Stomach (tissue), 9 donors: ENCODE results near the gene MYB. TPM values are rescaled to one million over a fixed set of nuclear protein-coding genes. Genes with fewer than 3 reads are reported as not detected.

Experiments used
- DNase-seq, 2 donors: peaks; one replicate each; pipeline versions ENCODE4 v3.0.0 to v3.0.0-alpha.2; 2013 to 2019
- H3K27ac ChIP-seq, 5 donors: fragments of 200-600 bp in 4 of 5; sonication (generic) in 4 of 5; one replicate each; pipeline ENCODE4 v1.5.1; 2013 to 2019; ENCODE audit warnings: mild to moderate bottlenecking in 1 of 5, moderate library complexity in 1 of 5
- H3K27me3 ChIP-seq, 3 donors: fragments of 200-600 bp; sonication (generic); one replicate each; pipeline ENCODE4 v1.5.1; 2017 to 2019; ENCODE audit warnings: mixed run types in 1 of 3
- H3K36me3 ChIP-seq, 4 donors: fragments of 200-600 bp; sonication (generic); 1 replicate in 3 of 4; 2 replicates in 1 of 4; pipeline ENCODE4 v1.5.1; 2016 to 2019
- H3K4me1 ChIP-seq, 4 donors: fragments of 200-600 bp; sonication (generic); one replicate each; pipeline ENCODE4 v1.5.1; 2016 to 2019
- H3K4me3 ChIP-seq, 4 donors: fragments of 200-600 bp; sonication (generic) in 3 of 4; one replicate each; pipeline ENCODE4 v1.5.1; 2016 to 2019; ENCODE audit warnings: mild to moderate bottlenecking in 1 of 4
- H3K9me3 ChIP-seq, 4 donors: fragments of 200-600 bp; sonication (generic); one replicate each; pipeline ENCODE4 v1.5.1; 2016 to 2019
- CTCF ChIP-seq, 7 experiments: fragments of 450-650 bp in 4 of 7; fragments of 200-600 bp in 3 of 7; sonication (generic) in 3 of 7; IDR thresholded peaks; one replicate each; pipeline ENCODE4 v1.5.1; 2016 to 2019; ENCODE audit warnings: antibody characterized with exemption in 7 of 7, control low read depth in 2 of 7, mild to moderate bottlenecking in 1 of 7
- EP300 ChIP-seq: sonication (generic); formaldehyde crosslinking; IDR thresholded peaks from one replicate; pipeline ENCODE4 v1.6.1; 2017; ENCODE audit warnings: antibody characterized with exemption
- POLR2A ChIP-seq, 4 donors: fragments of 450-650 bp; IDR thresholded peaks; one replicate each; pipeline ENCODE4 v1.6.1; 2016; ENCODE audit warnings: antibody characterized with exemption in 4 of 4, control low read depth in 2 of 4, mild to moderate bottlenecking in 1 of 4, moderate library complexity in 1 of 4
- POLR2AphosphoS5 ChIP-seq, 3 donors: sonication (generic); formaldehyde crosslinking; IDR thresholded peaks; one replicate each; pipeline ENCODE4 v1.6.1; 2016; ENCODE audit warnings: antibody characterized with exemption in 3 of 3
- WGBS, 5 donors: extraction: QIAGEN DNeasy Blood & Tissue Kit in 3 of 5; methylation state at CpG; one replicate each; pipeline versions ENCODE4 v1.1.5 to v1.1.7; 2013 to 2018; 5-methylcytosine and 5-hydroxymethylcytosine counted together
- intact Hi-C: fragments of 100-400 bp; cut with DNase I; formaldehyde crosslinking; loops from one replicate; pipeline ENCODE4 v1.15.1; 2023; ENCODE audit warnings: low total_unique reads
- polyA plus RNA-seq, 3 donors: library from polyadenylated mRNA; stranded (reverse); fragments of 200-250 nt; gene quantifications; one replicate each; pipeline ENCODE4 v1.2.3, GENCODE V29; 2013
- total RNA-seq, 5 donors: library from RNA; depleted of rRNA; stranded (reverse); fragments of >200 nt; gene quantifications; one replicate each; pipeline versions ENCODE4 v1.1.0 to v1.2.3, GENCODE V29; 2014 to 2016
- donor health status: healthy with polysubstance abuse.
- donor health status: Bipolar disorder and iron deficiency.
- donor health status: healthy.

The MYB gene
- total and polyA plus RNA-seq, 8 donors = 0.56 to 118 (median 2.9) TPM; not detected in 2

DNA sequence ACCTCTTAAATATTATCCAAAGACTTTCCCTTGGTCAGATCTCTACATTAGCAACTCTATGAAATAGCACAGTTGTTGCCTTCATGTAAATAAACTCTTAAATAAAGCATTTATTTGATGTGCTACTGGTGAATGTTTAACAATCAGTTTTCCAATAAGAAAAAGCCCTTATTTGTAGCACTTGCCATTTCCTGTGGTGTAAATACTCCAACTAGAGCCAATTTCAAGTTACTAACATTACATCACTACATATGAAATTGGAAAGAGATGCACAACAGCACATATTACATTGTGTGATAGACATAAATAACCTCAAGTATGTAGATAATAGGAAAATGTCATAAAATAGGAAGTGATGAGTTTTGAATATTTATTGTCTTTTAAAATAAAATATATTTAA, 5.0 kb upstream of the MYB start:
- Histone ChIP-seq H3K4me1 (peaks cover 0 to 16% (median 11%) of the 10 kb centered on the region in 4 donors), H3K4me3 (no peak overlapping the region), H3K27ac (no peak overlapping the region), H3K9me3 (no peaks in the 10 kb centered on the region), H3K36me3 (no peaks in the 10 kb centered on the region), H3K27me3 (no peaks in the 10 kb centered on the region)
- intact Hi-C loops = no loop called here
- DNase-seq = no peak
- TF ChIP-seq CTCF (IDR thresholded peaks at IDR 0.05) (no peak), EP300 (no peak), POLR2A (IDR thresholded peaks at IDR 0.05) (no peak)

- no peaks in the 10 kb centered on the region for H3K9me3 ChIP-seq
These were observed 4.6 kb upstream of the MYB start for GRCh38 chr6:135176464-135176863.

DNA sequence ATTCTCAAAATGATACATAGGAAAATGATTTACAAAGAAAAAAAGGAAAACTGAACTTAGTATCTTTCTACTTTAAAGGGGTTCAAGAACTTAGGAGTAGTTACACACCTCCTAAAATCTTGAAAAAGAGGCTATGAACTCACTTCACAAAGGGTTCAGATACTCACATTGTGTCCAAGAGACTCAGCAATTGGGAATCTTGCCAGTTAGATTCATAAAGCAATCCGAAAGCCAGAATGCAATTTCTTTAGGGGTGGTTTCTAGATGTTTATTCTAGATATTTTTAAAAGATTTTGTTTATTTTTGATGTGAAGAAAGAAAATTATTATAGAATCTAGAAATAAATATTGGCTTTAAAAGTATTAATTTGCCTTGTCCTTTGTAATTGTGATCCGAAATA, 1.7 kb upstream of the MYB start:
- DNase-seq = no peak
- Histone ChIP-seq H3K4me1 (peaks cover 26 to 39% (median 37%) of the 10 kb centered on the region in 4 donors), H3K36me3 (no peaks in the 10 kb centered on the region), H3K27me3 (peaks cover 0 to 21% (median 0%) of the 10 kb centered on the region in 3 donors), H3K9me3 (no peaks in the 10 kb centered on the region), H3K4me3 (no peak overlapping the region), H3K27ac (no peak overlapping the region)
- no peak for TF ChIP-seq CTCF (IDR thresholded peaks at IDR 0.05)
- TF ChIP-seq POLR2A (IDR thresholded peaks at IDR 0.05) = no peak
- TF ChIP-seq EP300 = no peak
- no peak for TF ChIP-seq POLR2AphosphoS5 (IDR thresholded peaks at IDR 0.05)
- WGBS, 5 donors = 33 to 59% (median 43%) methylated on average over 2 of the region's 2 CpGs
- intact Hi-C loops = no loop called here

More at GRCh38 chr6:135176464-135176863, 4.6 kb upstream of the MYB start:
- Histone ChIP-seq H3K36me3 (no peaks in the 10 kb centered on the region), H3K27me3 (no peaks in the 10 kb centered on the region), H3K27ac (no peak overlapping the region), H3K4me1 (peaks cover 2 to 17% (median 12%) of the 10 kb centered on the region in 4 donors), H3K4me3 (no peak overlapping the region)
- no peak for DNase-seq
- intact Hi-C loops = no loop called here
- TF ChIP-seq EP300 = no peak
- no peak for TF ChIP-seq POLR2A (IDR thresholded peaks at IDR 0.05)
- TF ChIP-seq POLR2AphosphoS5 (IDR thresholded peaks at IDR 0.05) = no peak
- TF ChIP-seq CTCF (IDR thresholded peaks at IDR 0.05) = no peak
- 78 to 91% (median 87%) methylated on average over 6 of the region's 6 CpGs for WGBS, 5 donors

DNA sequence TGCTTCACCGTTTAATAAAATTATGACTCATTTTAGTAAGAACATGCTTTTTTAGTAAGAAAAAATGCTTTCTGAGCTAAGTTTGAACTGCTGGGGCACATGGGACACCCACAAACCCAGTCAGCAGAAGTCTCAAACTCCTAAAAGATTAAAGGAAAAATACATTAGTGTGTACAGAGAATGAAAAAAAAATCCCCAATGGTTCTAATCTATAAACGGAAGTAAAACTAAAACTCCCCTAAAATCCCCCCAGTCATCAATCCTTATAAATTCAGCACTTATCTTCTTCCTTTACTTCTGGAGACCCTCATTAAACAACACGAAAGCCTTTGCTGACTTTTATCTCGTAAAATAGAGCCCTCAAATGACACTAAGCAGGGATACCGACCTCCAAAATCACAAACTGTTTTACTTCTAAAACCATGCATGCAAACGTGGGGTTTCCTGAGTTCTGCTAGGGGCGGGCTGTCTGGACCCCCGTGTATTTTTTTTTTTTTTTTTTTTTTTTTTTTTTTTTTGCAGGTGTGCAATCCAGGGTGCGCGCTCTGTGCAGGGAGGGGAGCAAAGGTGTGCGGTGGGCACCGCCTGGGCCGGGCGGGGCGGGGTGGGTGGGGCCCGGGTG, 1.1 kb upstream of the MYB start:
- Histone ChIP-seq H3K4me1 (peaks cover 26 to 40% (median 38%) of the 10 kb centered on the region in 4 donors), H3K27ac (peak overlapping the region in 1 of 5 donors; percentile 72), H3K9me3 (no peaks in the 10 kb centered on the region), H3K27me3 (peaks cover 0 to 27% (median 0%) of the 10 kb centered on the region in 3 donors), H3K36me3 (no peaks in the 10 kb centered on the region), H3K4me3 (peak overlapping the region; percentile 60 to 75 (median 63))
- intact Hi-C loops = no loop called here
- 6 to 10% (median 9%) methylated on average over 8 to 16 of the region's 16 CpGs for WGBS, 5 donors
- TF ChIP-seq POLR2AphosphoS5 (IDR thresholded peaks at IDR 0.05) (no peak), EP300 (no peak), CTCF (IDR thresholded peaks at IDR 0.05) (no peak), POLR2A (IDR thresholded peaks at IDR 0.05) (no peak)
- no peak for DNase-seq
